Measurements from ENCODE around the gene DNASE1L2. TPM values are rescaled to one million over a fixed set of nuclear protein-coding genes. Genes with fewer than 3 reads are reported as not detected.

The DNASE1L2 gene
- total and polyA plus RNA-seq, 2 of the 8 experiments (the other 6 are each of a cell fraction or from before 2014, with no cell fraction given): 0.35 to 0.97 TPM

DNA sequence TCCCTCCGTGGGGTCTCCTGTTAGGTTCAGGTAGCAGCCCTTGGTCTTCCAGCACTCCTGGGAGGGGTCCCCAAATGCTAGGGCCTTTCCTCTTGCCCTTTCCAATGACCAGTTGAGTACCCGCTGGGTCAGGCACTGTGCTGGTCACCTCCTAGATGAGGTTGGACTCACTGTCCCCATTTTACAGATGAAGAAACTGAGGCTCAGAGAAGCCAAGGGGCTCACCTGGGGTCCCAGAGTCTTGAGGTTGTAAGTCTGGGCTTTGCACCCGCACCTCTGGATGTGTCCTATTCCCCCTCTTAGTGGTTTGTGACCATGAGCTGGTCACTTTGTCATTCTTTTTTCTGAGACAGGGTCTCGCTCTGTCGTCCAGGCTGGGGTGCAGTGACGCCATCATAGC, 38.5 kb upstream of the DNASE1L2 start:
- H3K9ac ChIP-seq (replicated peaks in 1 of 4; ENCODE audit: extremely low read depth in 1 of 4, low read depth in 3 of 4, low read length in 3 of 4): no peak overlapping the region
- H2BK5ac ChIP-seq (ENCODE audit: low read depth, low read length): no peak overlapping the region
- H3K18ac ChIP-seq (ENCODE audit: extremely low read depth, low read length): no peak overlapping the region
- CTCF ChIA-PET (ENCODE audit: partially characterized antibody): interaction anchor here (0.9 to 1.8 kb wide), 2 partner anchors 13 to 39 kb away, joined by 3 to 6 read pairs; partner anchors contain the start of gene DNASE1L2
- no peak overlapping the region for H3K4ac ChIP-seq (replicated peaks; ENCODE audit: insufficient read length, low read depth, low read length)
- peak overlapping the region; percentile 85 for H4K91ac ChIP-seq (replicated peaks; ENCODE audit: insufficient read length, low read length)
- FAIRE-seq (no peak), DNase-seq (ENCODE audit: low read depth in 1 of 2, low spot score in 2 of 2) (no peak)
- H4K5ac ChIP-seq (ENCODE audit: insufficient read length, low read depth, low read length): no peak overlapping the region
- peaks cover 4 to 14% of the 10 kb centered on the region in 2 experiments for H4K20me1 ChIP-seq (replicated peaks in 1 of 2; ENCODE audit: control insufficient read depth in 1 of 2, insufficient read depth in 2 of 2, low read length in 2 of 2)
- H3K79me1 ChIP-seq (ENCODE audit: low read depth, low read length): no peaks in the 10 kb centered on the region
- H3K14ac ChIP-seq (ENCODE audit: insufficient read length): no peak overlapping the region
- H3K27ac ChIP-seq (ENCODE audit: low read depth, low read length): no peak overlapping the region
- peaks cover 0 to 10% (median 3%) of the 10 kb centered on the region in 4 experiments; a peak in 4 of 7 replicates for H3K4me1 ChIP-seq (replicated peaks in 1 of 4; ENCODE audit: control insufficient read depth in 3 of 4, insufficient read depth in 4 of 4, low read length in 3 of 4)
- H2BK120ac ChIP-seq (replicated peaks; ENCODE audit: low read depth, low read length): no peak overlapping the region
- peak; percentile 46; the same call in 1 of the 2 replicates for TF ChIP-seq KDM1A (IDR thresholded peaks at IDR 0.05; ENCODE audit: borderline replicate concordance, low read length)
- no peak for TF ChIP-seq ATF2 (IDR thresholded peaks at IDR 0.05; ENCODE audit: low read length)
- H2BK15ac ChIP-seq (ENCODE audit: low read length): peak overlapping the region; percentile 72; the same call in 1 of the 2 replicates
- H3K23ac ChIP-seq (ENCODE audit: insufficient read length): no peak overlapping the region
- no peak overlapping the region for H2AK5ac ChIP-seq (ENCODE audit: low read depth, low read length)
- H2BK20ac ChIP-seq (ENCODE audit: low read length): no peak overlapping the region
- no peaks in the 10 kb centered on the region for H3K79me2 ChIP-seq (ENCODE audit: control insufficient read depth in 1 of 2, insufficient read depth in 2 of 2, low read length in 2 of 2)
- no peak overlapping the region for H2AFZ ChIP-seq (ENCODE audit: low read length)
- H3K27me3 ChIP-seq (replicated peaks in 1 of 4; ENCODE audit: control insufficient read depth in 3 of 4, extremely low read depth in 1 of 4, insufficient read depth in 3 of 4, low read length in 3 of 4): peaks cover 4 to 34% (median 24%) of the 10 kb centered on the region in 4 experiments
- no peaks in the 10 kb centered on the region for H3K36me3 ChIP-seq (ENCODE audit: control insufficient read depth in 2 of 4, insufficient read depth in 4 of 4, low read length in 3 of 4)
- H3K56ac ChIP-seq (replicated peaks; ENCODE audit: insufficient read length, low read depth, low read length): no peak overlapping the region
- no peak overlapping the region for H2BK12ac ChIP-seq (ENCODE audit: low read depth, low read length)
- H3K4me3 ChIP-seq (ENCODE audit: extremely low read depth in 1 of 4, insufficient read depth in 2 of 4, low read depth in 3 of 4, low read length in 4 of 4): no peak overlapping the region
- H3K4me2 ChIP-seq (ENCODE audit: insufficient read depth in 1 of 2, low read depth in 2 of 2, low read length in 2 of 2): no peak overlapping the region; a peak in 1 of 4 replicates
- no peaks in the 10 kb centered on the region for H3K9me3 ChIP-seq (ENCODE audit: insufficient read depth in 2 of 2, low read depth in 1 of 2, low read length in 1 of 2)
- 80% methylated on average over 6 of the region's 6 CpGs; no CpG with 5 or more reads in 1 of the 2 experiments for WGBS, 2 experiments (ENCODE audit: extremely low coverage in 1 of 2, insufficient coverage in 1 of 2, insufficient read length in 1 of 2, insufficient replicate concordance in 2 of 2, low coverage in 1 of 2, low lambda C conversion rate in 2 of 2, missing lambda C conversion rate in 1 of 2)
- H3K23me2 ChIP-seq (ENCODE audit: low read depth, low read length): peaks cover 8% of the 10 kb centered on the region; the same call in 1 of the 2 replicates
- POLR2A ChIA-PET (ENCODE audit: partially characterized antibody): interaction anchor here (0.8 to 6.9 kb wide), 12 partner anchors 8 to 65 kb away, joined by 3 to 63 read pairs (median 6); partner anchors contain the start of genes BRICD5, DNASE1L2, ECI1 and MLST8
- H4K8ac ChIP-seq (ENCODE audit: extremely low read depth, insufficient read depth, low read length): peak overlapping the region; percentile 14; the same call in 1 of the 2 replicates

All from H1 (cell line).